ENCODE results near the gene ENDOV.

Gene ENDOV

GRCh38 chr17:80474961-80475909 is 60.3 kb downstream of the ENDOV start:
- Histone ChIP-seq H3K4me3 (ENCODE audit: low read depth in 1 of 2, low read length in 2 of 2) (peak overlapping the region; percentile 62 to 72), H3K27ac (ENCODE audit: low read depth, low read length) (peak overlapping the region; percentile 74), H3K27me3 (ENCODE audit: control insufficient read depth in 1 of 2, insufficient read depth in 2 of 2, low read length in 2 of 2) (peaks cover 0 to 32% of the 10 kb centered on the region in 2 donors), H3K9me3 (ENCODE audit: low read length) (no peaks in the 10 kb centered on the region), H3K36me3 (ENCODE audit: insufficient read depth, low read length) (peaks cover 16% of the 10 kb centered on the region), H3K9ac (ENCODE audit: low read length) (peak overlapping the region; percentile 61), H3K4me1 (ENCODE audit: insufficient read depth, low read length) (peaks cover 26% of the 10 kb centered on the region)

DNA sequence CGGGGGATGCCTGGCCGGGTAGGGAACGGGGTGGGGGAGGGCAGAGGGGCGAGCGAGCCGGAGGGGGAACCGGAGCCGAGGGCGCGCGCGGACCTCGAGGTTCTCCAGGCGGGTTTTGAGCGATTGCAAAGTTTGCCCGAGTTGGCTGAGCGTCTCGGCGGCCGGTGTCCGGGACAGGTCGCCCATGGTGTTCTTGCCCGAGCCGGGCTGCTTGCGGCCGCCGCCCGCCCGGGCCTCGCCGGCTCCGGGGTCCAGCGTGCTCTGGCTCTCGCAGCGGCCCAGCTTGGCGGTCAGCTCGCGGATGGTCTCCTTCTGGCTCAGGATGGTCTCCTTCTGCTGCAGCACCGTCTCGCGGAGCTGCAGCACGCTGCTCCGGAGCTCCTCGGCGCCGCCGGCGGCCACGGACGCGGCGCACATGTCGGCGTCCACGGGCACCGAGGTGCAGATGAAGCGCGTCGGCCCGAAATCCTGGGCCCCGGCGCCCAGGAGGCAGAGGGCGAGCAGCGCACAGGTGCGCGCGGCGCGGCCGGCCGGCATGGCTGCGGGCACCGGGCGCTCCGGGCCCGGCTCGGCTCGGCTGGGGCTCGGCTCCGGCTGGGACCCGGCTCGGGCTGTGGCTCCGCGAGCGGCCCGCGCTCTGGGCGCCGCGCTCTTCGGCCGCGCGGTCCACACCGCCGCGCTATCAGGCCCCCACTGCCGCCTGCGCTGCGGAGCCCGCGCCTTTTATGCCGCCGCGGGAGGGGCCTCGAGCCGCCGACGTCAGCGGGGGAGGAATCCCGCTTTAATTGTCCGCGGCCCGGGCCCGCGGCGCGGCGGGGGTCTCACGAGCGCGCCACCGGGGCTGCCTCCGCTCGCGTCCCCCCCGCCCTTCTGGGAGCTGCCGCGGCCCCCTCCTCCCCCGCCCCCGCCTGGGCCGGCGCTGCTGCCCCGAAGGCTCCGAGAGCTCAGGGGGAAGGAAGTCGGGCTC is 61.2 kb downstream of the ENDOV start, which contains the start of gene NPTX1:
TSS of gene NPTX1 (minus strand) at position 698 of the 967 bp plus-strand sequence. CDS start at position 537, 161 bp downstream.
- Histone ChIP-seq H3K9me3 (ENCODE audit: low read length) (no peaks in the 10 kb centered on the region), H3K9ac (ENCODE audit: low read length) (peak within 1 kb of the TSS; percentile 61), H3K27ac (ENCODE audit: low read depth, low read length) (peak within 1 kb of the TSS; percentile 74), H3K27me3 (ENCODE audit: control insufficient read depth in 1 of 2, insufficient read depth in 2 of 2, low read length in 2 of 2) (peaks cover 0 to 32% of the 10 kb centered on the region in 2 donors), H3K36me3 (ENCODE audit: insufficient read depth, low read length) (peaks cover 16% of the 10 kb centered on the region), H3K4me1 (ENCODE audit: insufficient read depth, low read length) (peaks cover 26% of the 10 kb centered on the region), H3K4me3 (ENCODE audit: low read depth in 1 of 2, low read length in 2 of 2) (peak within 1 kb of the TSS; percentile 62 to 72)

DNA sequence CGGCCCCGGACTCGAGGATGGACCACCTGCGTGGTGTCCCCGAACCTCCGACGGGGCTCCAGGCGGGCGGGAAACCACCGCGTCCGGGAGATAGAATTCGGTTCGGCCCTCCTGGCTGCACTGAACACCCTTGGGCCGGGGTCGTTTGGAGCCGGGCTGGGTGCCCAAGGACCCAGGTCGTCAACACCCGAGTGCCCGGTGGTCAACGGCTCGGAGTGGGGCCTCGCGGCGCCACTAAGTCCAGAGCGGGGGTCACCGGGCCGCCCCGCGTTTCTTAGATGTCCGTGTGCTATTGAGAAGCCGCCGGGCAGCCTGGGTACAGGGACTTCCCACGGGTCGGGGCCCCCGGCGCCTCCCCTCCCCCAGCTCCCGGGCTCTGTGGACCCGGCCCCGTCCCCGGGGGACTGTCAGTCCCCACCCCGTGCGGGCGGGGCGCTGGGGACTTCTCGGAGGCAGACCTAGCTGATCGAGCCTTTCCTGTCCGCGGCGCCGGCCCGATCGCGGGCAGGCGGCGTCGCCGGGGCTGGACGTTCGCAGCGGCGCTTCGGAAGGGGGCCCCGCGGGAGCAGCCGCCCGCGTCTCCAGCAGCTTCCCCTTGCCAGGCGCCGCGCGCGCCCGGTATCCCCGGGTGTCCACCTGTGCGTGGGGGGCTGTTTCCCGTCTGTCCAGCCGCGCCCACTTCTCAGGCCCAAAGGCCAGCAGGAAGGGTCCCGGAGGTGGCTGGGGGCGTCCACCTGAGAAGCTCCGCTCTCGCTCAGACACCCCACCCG is 62.1 kb downstream of the ENDOV start:
- H3K27ac ChIP-seq (ENCODE audit: low read depth, low read length) = no peak overlapping the region
- peak overlapping the region; percentile 16 to 72 for H3K4me3 ChIP-seq (ENCODE audit: low read depth in 1 of 2, low read length in 2 of 2)
- peaks cover 23% of the 10 kb centered on the region for H3K4me1 ChIP-seq (ENCODE audit: insufficient read depth, low read length)
- H3K9me3 ChIP-seq (ENCODE audit: low read length) = no peaks in the 10 kb centered on the region
- H3K36me3 ChIP-seq (ENCODE audit: insufficient read depth, low read length) = peaks cover 8% of the 10 kb centered on the region
- H3K27me3 ChIP-seq (ENCODE audit: control insufficient read depth in 1 of 2, insufficient read depth in 2 of 2, low read length in 2 of 2) = peaks cover 0 to 36% of the 10 kb centered on the region in 2 donors
- no peak overlapping the region for H3K9ac ChIP-seq (ENCODE audit: low read length)

GRCh38 chr17:80477647-80478478 is 62.9 kb downstream of the ENDOV start:
- Histone ChIP-seq H3K9me3 (ENCODE audit: low read length) (no peaks in the 10 kb centered on the region), H3K4me1 (ENCODE audit: insufficient read depth, low read length) (peaks cover 17% of the 10 kb centered on the region), H3K4me3 (ENCODE audit: low read depth in 1 of 2, low read length in 2 of 2) (peak overlapping the region in 1 of 2 donors; percentile 28), H3K27ac (ENCODE audit: low read depth, low read length) (no peak overlapping the region), H3K36me3 (ENCODE audit: insufficient read depth, low read length) (peaks cover 6% of the 10 kb centered on the region), H3K9ac (ENCODE audit: low read length) (no peak overlapping the region), H3K27me3 (ENCODE audit: control insufficient read depth in 1 of 2, insufficient read depth in 2 of 2, low read length in 2 of 2) (peaks cover 0 to 41% of the 10 kb centered on the region in 2 donors)

- no peaks in the 10 kb centered on the region for H3K9me3 ChIP-seq (ENCODE audit: low read length)
- H3K27me3 ChIP-seq (ENCODE audit: control insufficient read depth in 1 of 2, insufficient read depth in 2 of 2, low read length in 2 of 2) = peaks cover 0 to 41% of the 10 kb centered on the region in 2 donors
- no peak overlapping the region for H3K9ac ChIP-seq (ENCODE audit: low read length)
- H3K27ac ChIP-seq (ENCODE audit: low read depth, low read length) = no peak overlapping the region
- peak overlapping the region in 1 of 2 donors; percentile 28 for H3K4me3 ChIP-seq (ENCODE audit: low read depth in 1 of 2, low read length in 2 of 2)
- H3K4me1 ChIP-seq (ENCODE audit: insufficient read depth, low read length) = peaks cover 9% of the 10 kb centered on the region
- no peaks in the 10 kb centered on the region for H3K36me3 ChIP-seq (ENCODE audit: insufficient read depth, low read length)
Measured at GRCh38 chr17:80478487-80479245, 63.7 kb downstream of the ENDOV start.

- peaks cover 0 to 41% of the 10 kb centered on the region in 2 donors for H3K27me3 ChIP-seq (ENCODE audit: control insufficient read depth in 1 of 2, insufficient read depth in 2 of 2, low read length in 2 of 2)
- no peak overlapping the region for H3K9ac ChIP-seq (ENCODE audit: low read length)
- H3K36me3 ChIP-seq (ENCODE audit: insufficient read depth, low read length) = no peaks in the 10 kb centered on the region
- H3K27ac ChIP-seq (ENCODE audit: low read depth, low read length) = no peak overlapping the region
- H3K9me3 ChIP-seq (ENCODE audit: low read length) = no peaks in the 10 kb centered on the region
- H3K4me3 ChIP-seq (ENCODE audit: low read depth in 1 of 2, low read length in 2 of 2) = no peak overlapping the region
- H3K4me1 ChIP-seq (ENCODE audit: insufficient read depth, low read length) = peaks cover 3% of the 10 kb centered on the region
Measured at GRCh38 chr17:80479246-80479566, 64.2 kb downstream of the ENDOV start.

GRCh38 chr17:80480248-80480647 is 65.3 kb downstream of the ENDOV start:
- Histone ChIP-seq H3K9ac (ENCODE audit: low read length) (no peak overlapping the region), H3K36me3 (ENCODE audit: insufficient read depth, low read length) (no peaks in the 10 kb centered on the region), H3K4me1 (ENCODE audit: insufficient read depth, low read length) (no peaks in the 10 kb centered on the region), H3K4me3 (ENCODE audit: low read depth in 1 of 2, low read length in 2 of 2) (no peak overlapping the region), H3K27me3 (ENCODE audit: control insufficient read depth in 1 of 2, insufficient read depth in 2 of 2, low read length in 2 of 2) (peaks cover 0 to 41% of the 10 kb centered on the region in 2 donors), H3K27ac (ENCODE audit: low read depth, low read length) (no peak overlapping the region), H3K9me3 (ENCODE audit: low read length) (no peaks in the 10 kb centered on the region)

DNA sequence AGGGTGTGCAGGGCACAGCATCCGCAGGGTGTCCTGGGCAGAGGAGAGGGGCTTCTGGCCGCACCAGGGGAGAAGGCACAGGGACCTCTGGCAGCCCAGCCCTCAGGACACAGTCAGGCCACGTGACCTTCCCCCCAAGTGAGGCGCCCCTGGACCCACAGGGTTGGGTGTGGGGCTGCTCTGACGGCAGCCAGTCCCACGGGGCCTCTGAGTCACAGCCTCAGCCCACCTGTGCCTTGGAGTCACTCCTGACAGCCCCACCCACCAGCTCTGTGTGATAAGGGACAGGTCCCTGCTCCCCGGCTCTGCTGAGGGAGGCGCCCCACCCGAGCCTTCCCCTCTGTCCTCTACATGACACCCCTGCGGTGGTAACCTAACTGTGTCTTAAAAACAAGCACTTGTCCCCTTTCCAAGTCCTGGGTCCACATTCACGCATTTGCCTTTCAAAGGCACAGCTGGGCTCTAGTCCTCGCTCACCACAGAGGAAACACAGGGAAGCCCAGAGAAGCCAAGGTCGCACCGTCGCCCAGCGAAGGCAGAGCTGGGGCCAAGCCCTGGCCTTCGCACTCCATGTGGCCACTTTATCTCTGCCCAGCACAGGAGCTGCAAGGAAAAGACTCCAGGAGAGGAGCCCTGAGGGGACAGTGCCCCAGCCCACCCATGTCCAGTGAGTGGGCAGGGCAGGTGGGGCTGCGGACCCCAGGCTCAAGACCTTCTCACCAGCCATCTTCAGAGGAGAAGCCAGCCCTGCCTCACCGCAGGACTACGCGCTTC is 66.5 kb downstream of the ENDOV start:
- Histone ChIP-seq H3K9me3 (ENCODE audit: low read length) (no peaks in the 10 kb centered on the region), H3K9ac (ENCODE audit: low read length) (no peak overlapping the region), H3K36me3 (ENCODE audit: insufficient read depth, low read length) (no peaks in the 10 kb centered on the region), H3K27me3 (ENCODE audit: control insufficient read depth in 1 of 2, insufficient read depth in 2 of 2, low read length in 2 of 2) (peaks cover 0 to 42% of the 10 kb centered on the region in 2 donors), H3K27ac (ENCODE audit: low read depth, low read length) (no peak overlapping the region), H3K4me1 (ENCODE audit: insufficient read depth, low read length) (no peaks in the 10 kb centered on the region), H3K4me3 (ENCODE audit: low read depth in 1 of 2, low read length in 2 of 2) (no peak overlapping the region)

- Histone ChIP-seq H3K36me3 (ENCODE audit: insufficient read depth, low read length) (no peaks in the 10 kb centered on the region), H3K9me3 (ENCODE audit: low read length) (no peaks in the 10 kb centered on the region), H3K4me1 (ENCODE audit: insufficient read depth, low read length) (no peaks in the 10 kb centered on the region), H3K4me3 (ENCODE audit: low read depth in 1 of 2, low read length in 2 of 2) (no peak overlapping the region), H3K27me3 (ENCODE audit: control insufficient read depth in 1 of 2, insufficient read depth in 2 of 2, low read length in 2 of 2) (peaks cover 0 to 44% of the 10 kb centered on the region in 2 donors), H3K9ac (ENCODE audit: low read length) (no peak overlapping the region), H3K27ac (ENCODE audit: low read depth, low read length) (no peak overlapping the region)
Measured at GRCh38 chr17:80482058-80482318, 67.0 kb downstream of the ENDOV start.
